Stimulated activated CD8-positive, alpha-beta memory T cell treated with anti-CD3 and anti-CD28 coated beads, Interleukin-7, amount 100 ng/mL, for 1 hour (primary cell): ENCODE measurements around the gene PHLDB2.

Source experiments
- DNase-seq, 2 donors: peaks; one replicate each; pipeline ENCODE4 v3.0.0-alpha.2; 2020; ENCODE audit warnings: low read depth in 2 of 2

The PHLDB2 gene

GRCh38 chr3:112019716-112020115, 160.7 kb downstream of the PHLDB2 start:
- no peak for DNase-seq

GRCh38 chr3:112020674-112021085, 161.6 kb downstream of the PHLDB2 start:
- DNase-seq, result no peak
